Nephron (organoid): ENCODE data around the gene HAPSTR1.
"Not testable (repeated sequence)": the region's sequence is repeated elsewhere in the genome, so short reads cannot be mapped to it uniquely, and the experiment has no call there.

Experiments used
- H3K27ac Mint-ChIP-seq, 3 experiments: 2 replicates each; pipeline ENCODE4 v1.8.0; 2020; ENCODE audit warnings: mixed read lengths in 3 of 3, mild to moderate bottlenecking in 2 of 3, moderate library complexity in 1 of 3
- H3K27me3 Mint-ChIP-seq: 2 replicates; pipeline ENCODE4 v1.8.0; 2021; ENCODE audit warnings: low read depth, mild to moderate bottlenecking, moderate library complexity, mixed read lengths
- H3K36me3 Mint-ChIP-seq: 2 replicates; pipeline ENCODE4 v1.8.0; 2020; ENCODE audit warnings: low read depth, mixed read lengths
- H3K4me1 Mint-ChIP-seq: 2 replicates; pipeline ENCODE4 v1.8.0; 2020; ENCODE audit warnings: mixed read lengths
- H3K4me3 Mint-ChIP-seq, 3 experiments: 2 replicates each; pipeline ENCODE4 v1.8.0; 2020; ENCODE audit warnings: mild to moderate bottlenecking in 3 of 3, mixed read lengths in 3 of 3, moderate library complexity in 2 of 3
- H3K9me3 Mint-ChIP-seq: 2 replicates; pipeline ENCODE4 v1.8.0; 2020; ENCODE audit warnings: mixed read lengths
- TF ChIP-seq, protein P1 (sequence below), 3 experiments: fragments of 200-600 bp; sonication (generic); IDR thresholded peaks; one replicate each; pipeline ENCODE4 v1.5.0; 2021; ENCODE audit warnings: antibody characterized with exemption in 3 of 3; ENCODE audit not compliant: unreplicated experiment in 3 of 3

The HAPSTR1 gene

DNA sequence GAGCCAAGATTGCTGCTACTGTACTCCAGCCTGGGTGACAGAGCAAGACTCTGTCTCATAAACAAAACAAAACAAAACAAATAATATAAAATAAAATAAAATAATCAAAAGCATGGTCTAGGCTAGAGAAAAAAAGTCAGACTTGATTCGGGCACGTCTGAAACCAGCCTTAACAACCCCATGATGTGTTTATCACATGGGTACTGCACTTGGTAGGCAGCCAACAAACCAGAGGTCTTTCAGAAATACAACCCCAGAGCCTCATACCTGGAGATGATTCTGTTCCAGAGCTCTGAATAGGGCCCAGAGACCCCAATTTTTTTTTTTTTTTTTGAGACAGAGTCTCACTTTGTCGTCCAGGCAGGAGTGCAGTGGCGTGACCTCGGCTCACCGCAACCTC is 9.6 kb upstream of the HAPSTR1 start:
- TF ChIP-seq, protein P1, sequence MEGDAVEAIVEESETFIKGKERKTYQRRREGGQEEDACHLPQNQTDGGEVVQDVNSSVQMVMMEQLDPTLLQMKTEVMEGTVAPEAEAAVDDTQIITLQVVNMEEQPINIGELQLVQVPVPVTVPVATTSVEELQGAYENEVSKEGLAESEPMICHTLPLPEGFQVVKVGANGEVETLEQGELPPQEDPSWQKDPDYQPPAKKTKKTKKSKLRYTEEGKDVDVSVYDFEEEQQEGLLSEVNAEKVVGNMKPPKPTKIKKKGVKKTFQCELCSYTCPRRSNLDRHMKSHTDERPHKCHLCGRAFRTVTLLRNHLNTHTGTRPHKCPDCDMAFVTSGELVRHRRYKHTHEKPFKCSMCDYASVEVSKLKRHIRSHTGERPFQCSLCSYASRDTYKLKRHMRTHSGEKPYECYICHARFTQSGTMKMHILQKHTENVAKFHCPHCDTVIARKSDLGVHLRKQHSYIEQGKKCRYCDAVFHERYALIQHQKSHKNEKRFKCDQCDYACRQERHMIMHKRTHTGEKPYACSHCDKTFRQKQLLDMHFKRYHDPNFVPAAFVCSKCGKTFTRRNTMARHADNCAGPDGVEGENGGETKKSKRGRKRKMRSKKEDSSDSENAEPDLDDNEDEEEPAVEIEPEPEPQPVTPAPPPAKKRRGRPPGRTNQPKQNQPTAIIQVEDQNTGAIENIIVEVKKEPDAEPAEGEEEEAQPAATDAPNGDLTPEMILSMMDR (IDR thresholded peaks at IDR 0.05; ENCODE audit: unreplicated experiment in 3 of 3), result no peak
- no peaks in the 10 kb centered on the region for H3K9me3 Mint-ChIP-seq
- no peaks in the 10 kb centered on the region for H3K36me3 Mint-ChIP-seq
- H3K4me1 Mint-ChIP-seq, result no peaks in the 10 kb centered on the region
- H3K27ac Mint-ChIP-seq, result no peak overlapping the region
- no peak overlapping the region for H3K4me3 Mint-ChIP-seq
- no peaks in the 10 kb centered on the region for H3K27me3 Mint-ChIP-seq

DNA sequence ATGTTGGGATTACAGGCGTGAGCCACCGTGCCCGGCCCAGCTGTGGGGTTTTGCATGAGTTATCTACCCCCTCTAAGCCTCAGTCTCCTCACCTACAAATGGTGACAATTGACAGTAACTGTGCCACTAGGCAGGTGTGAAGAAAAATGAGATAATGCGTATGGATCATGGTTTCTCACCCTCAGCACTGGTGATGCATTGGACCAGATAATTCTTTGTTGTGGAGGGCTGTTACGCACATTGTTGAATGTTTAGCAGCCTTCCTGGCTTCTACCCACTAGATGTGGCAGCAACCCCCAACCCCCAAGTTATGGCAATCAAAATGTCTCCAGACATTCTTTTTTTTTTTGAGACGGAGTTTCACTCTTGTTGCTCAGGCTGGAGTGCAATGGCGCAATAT is 9.0 kb upstream of the HAPSTR1 start:
- no peaks in the 10 kb centered on the region for H3K27me3 Mint-ChIP-seq
- no peaks in the 10 kb centered on the region for H3K9me3 Mint-ChIP-seq
- H3K27ac Mint-ChIP-seq, result no peak overlapping the region
- no peaks in the 10 kb centered on the region for H3K4me1 Mint-ChIP-seq
- TF ChIP-seq, protein P1 (IDR thresholded peaks at IDR 0.05; ENCODE audit: unreplicated experiment in 3 of 3), result no peak
- H3K36me3 Mint-ChIP-seq, result no peaks in the 10 kb centered on the region
- H3K4me3 Mint-ChIP-seq, result no peak overlapping the region

DNA sequence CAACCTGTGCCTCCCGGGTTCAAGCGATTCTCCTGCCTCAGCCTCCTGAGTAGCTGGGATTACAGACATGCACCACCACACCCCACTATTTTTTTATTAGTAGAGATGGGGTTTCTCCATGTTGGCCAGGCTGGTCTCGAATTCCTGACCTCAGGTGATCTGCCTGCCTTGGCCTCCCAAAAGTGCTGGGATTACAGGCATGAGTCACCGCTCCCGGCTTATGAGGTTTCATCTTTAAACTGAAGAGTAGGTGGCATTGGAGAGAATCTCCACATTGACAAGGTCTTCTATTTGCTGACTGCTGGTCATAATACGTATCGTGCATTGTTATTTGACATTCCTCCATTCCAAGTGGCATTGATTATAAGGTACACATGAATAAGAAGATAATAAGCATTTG is 3.7 kb upstream of the HAPSTR1 start:
- H3K4me3 Mint-ChIP-seq, result peak overlapping the region in 1 of 3 experiments; percentile 17
- H3K9me3 Mint-ChIP-seq, H3K27me3 Mint-ChIP-seq, H3K27ac Mint-ChIP-seq, H3K4me1 Mint-ChIP-seq, H3K36me3 Mint-ChIP-seq: not testable (repeated sequence)

- peak overlapping the region in 2 of 3 experiments; percentile 50 to 53 for H3K4me3 Mint-ChIP-seq
- TF ChIP-seq, protein P1 (IDR thresholded peaks at IDR 0.05; ENCODE audit: unreplicated experiment in 3 of 3), result no peak
- H3K36me3 Mint-ChIP-seq, result peaks cover 13% of the 10 kb centered on the region
- no peaks in the 10 kb centered on the region for H3K9me3 Mint-ChIP-seq
- H3K27me3 Mint-ChIP-seq, result no peaks in the 10 kb centered on the region
- H3K4me1 Mint-ChIP-seq, result peaks cover 15% of the 10 kb centered on the region
- H3K27ac Mint-ChIP-seq, result no peak overlapping the region
Observed at GRCh38 chr16:9088848-9089247, 2.6 kb upstream of the HAPSTR1 start.

GRCh38 chr16:9089660-9090059 is 1.8 kb upstream of the HAPSTR1 start:
- Mint-ChIP-seq H3K27ac (peak overlapping the region; percentile 61 to 72 (median 67)), H3K4me3 (peak overlapping the region; percentile 83 to 88 (median 86)), H3K36me3 (peaks cover 20% of the 10 kb centered on the region), H3K27me3 (no peaks in the 10 kb centered on the region), H3K4me1 (peaks cover 21% of the 10 kb centered on the region), H3K9me3 (no peaks in the 10 kb centered on the region)
- TF ChIP-seq, protein P1 (IDR thresholded peaks at IDR 0.05; ENCODE audit: unreplicated experiment in 3 of 3), result no peak

DNA sequence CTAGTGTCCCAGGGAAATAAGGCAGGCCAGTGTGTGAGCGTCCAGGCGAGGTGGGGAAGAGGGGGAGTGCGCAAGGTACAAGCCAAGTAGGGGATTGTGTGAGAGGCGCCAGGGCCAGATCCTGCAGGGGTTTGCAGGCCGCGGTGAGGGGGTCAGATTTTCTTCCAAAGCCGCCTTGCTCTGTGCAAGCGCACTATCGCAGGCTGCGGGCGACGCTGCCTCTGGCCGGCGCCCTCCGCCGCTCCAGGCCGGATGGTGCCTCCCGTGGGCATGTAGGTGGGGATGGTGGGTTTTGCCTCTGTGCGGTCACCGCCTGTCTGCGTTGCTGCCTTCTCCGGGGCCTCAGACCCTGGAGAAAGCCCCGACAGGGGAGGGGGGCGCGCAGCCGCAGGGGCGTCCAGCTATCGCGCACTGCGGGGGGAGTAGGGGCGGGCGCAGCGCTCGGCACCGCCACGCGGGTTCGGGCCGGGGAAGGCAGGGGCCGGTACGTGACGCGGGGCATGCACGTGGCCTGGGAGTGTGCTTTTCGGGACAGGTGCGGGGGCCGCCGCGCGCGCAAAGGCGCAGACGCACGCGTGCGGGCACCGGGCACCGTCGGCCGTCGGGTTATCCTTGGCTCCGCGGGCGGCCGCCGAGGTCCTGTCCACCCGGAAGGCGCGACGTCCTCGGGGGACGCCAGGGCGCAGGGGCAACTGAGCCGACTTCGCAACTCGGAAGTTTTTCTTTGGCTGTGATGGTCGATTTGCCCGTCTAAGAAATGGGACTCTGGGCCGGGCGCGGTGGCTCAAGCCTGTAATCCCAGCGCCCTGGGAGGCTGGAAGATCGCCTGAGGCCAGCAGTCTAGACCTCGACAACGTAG is 1.1 kb upstream of the HAPSTR1 start:
- H3K27ac Mint-ChIP-seq, result peak overlapping the region; percentile 61 to 72 (median 67)
- TF ChIP-seq, protein P1 (IDR thresholded peaks at IDR 0.05; ENCODE audit: unreplicated experiment in 3 of 3), result no peak
- H3K4me1 Mint-ChIP-seq, result peaks cover 28% of the 10 kb centered on the region
- H3K36me3 Mint-ChIP-seq, result peaks cover 21% of the 10 kb centered on the region
- peak overlapping the region; percentile 83 to 88 (median 86) for H3K4me3 Mint-ChIP-seq
- H3K27me3 Mint-ChIP-seq, result no peaks in the 10 kb centered on the region
- H3K9me3 Mint-ChIP-seq, result no peaks in the 10 kb centered on the region
